HepG2 (cell line): ENCODE data around the gene MEAF6. TPM values are rescaled to one million over a fixed set of nuclear protein-coding genes. Genes with fewer than 3 reads are reported as not detected.

Experiments used
- CEBPZ ChIP-seq: IDR thresholded peaks from 2 replicates; pipeline ENCODE4 v1.6.1; 2012; ENCODE audit warnings: low read length, improper control_type of control experiment
- CREBL2 ChIP-seq: sonication (generic); formaldehyde crosslinking; IDR thresholded peaks from 2 replicates; pipeline ENCODE4 v1.8.1; 2023; ENCODE audit warnings: missing genetic modification reagents, mild to moderate bottlenecking, borderline replicate concordance
- IKZF1 ChIP-seq: fragments of 450-650 bp; IDR thresholded peaks from 2 replicates; pipeline ENCODE4 v1.7.1; 2016
- MEIS2 ChIP-seq: sonication (generic); formaldehyde crosslinking; IDR thresholded peaks from 2 replicates; pipeline ENCODE4 v1.9.0; 2021; ENCODE audit warnings: mild to moderate bottlenecking, missing genetic modification reagents
- PHB2 ChIP-seq: fragments of 450-650 bp; IDR thresholded peaks from 2 replicates; pipeline ENCODE4 v1.6.1; 2018; ENCODE audit not compliant: partially characterized antibody
- PITX1 ChIP-seq: sonication (generic); formaldehyde crosslinking; IDR thresholded peaks from 2 replicates; pipeline ENCODE4 v1.5.1; 2020; ENCODE audit warnings: mild to moderate bottlenecking, missing genetic modification reagents
- TAF15 ChIP-seq: fragments of 200-400 bp; formaldehyde crosslinking; IDR thresholded peaks from one replicate; pipeline ENCODE4 v1.6.1; 2018; ENCODE audit warnings: mild to moderate bottlenecking, low read depth, low read length; ENCODE audit not compliant: poor library complexity, severe bottlenecking
- ZNF407 ChIP-seq: sonication (generic); formaldehyde crosslinking; IDR thresholded peaks from one replicate; pipeline ENCODE4 v1.5.1; 2020; ENCODE audit warnings: mild to moderate bottlenecking, missing genetic modification reagents; ENCODE audit errors: not compliant biosample characterization
- ZNF503 ChIP-seq: sonication (generic); formaldehyde crosslinking; IDR thresholded peaks from 2 replicates; pipeline ENCODE4 v1.4.0; 2020; ENCODE audit warnings: missing genetic modification reagents
- ZNF615 ChIP-seq: sonication (generic); formaldehyde crosslinking; IDR thresholded peaks from 2 replicates; pipeline ENCODE4 v1.5.0; 2020; ENCODE audit warnings: mild to moderate bottlenecking, missing genetic modification reagents, borderline replicate concordance
- ZNF644 ChIP-seq: IDR thresholded peaks from 2 replicates; pipeline ENCODE4 v1.6.1; 2016; ENCODE audit warnings: low read depth
- ZNF704 ChIP-seq: sonication (generic); formaldehyde crosslinking; IDR thresholded peaks from 2 replicates; pipeline ENCODE4 v1.8.1; 2023; ENCODE audit warnings: mild to moderate bottlenecking, inconsistent platforms, moderate library complexity, missing genetic modification reagents, borderline replicate concordance
- ZNF775 ChIP-seq: sonication (generic); formaldehyde crosslinking; IDR thresholded peaks from 2 replicates; pipeline ENCODE4 v1.4.0; 2020; ENCODE audit warnings: missing genetic modification reagents, mild to moderate bottlenecking, moderate library complexity, borderline replicate concordance
- ZSCAN30 ChIP-seq: sonication (generic); formaldehyde crosslinking; IDR thresholded peaks from 2 replicates; pipeline ENCODE4 v1.5.0; 2020; ENCODE audit warnings: mild to moderate bottlenecking, missing genetic modification reagents
- polyA plus RNA-seq, 8 experiments: library from polyadenylated mRNA; depleted of rRNA in 3 of 8; stranded (reverse) in 7 of 8; unstranded in 1 of 8; fragments of >200 nt; fragmentation: Illumina TruSeq in 4 of 8; extraction: Trizol in 4 of 8; gene quantifications; 2 replicates each; pipeline versions ENCODE4 v1.2.1 to v1.2.3, GENCODE V29; 2011 to 2016; ENCODE audit warnings: low read depth in 4 of 8, missing spikeins in 1 of 8, mixed read lengths in 1 of 8; ENCODE audit not compliant: insufficient read depth in 1 of 8
- total RNA-seq, 5 experiments: library from RNA; depleted of rRNA; stranded (reverse); fragments of >200 nt; fragmentation: Illumina TruSeq; extraction: Trizol; gene quantifications; 2 replicates each; pipeline ENCODE4 v1.2.3, GENCODE V29; 2016; ENCODE audit warnings: low read depth in 1 of 5

The MEAF6 gene
- total and polyA plus RNA-seq, 2 of the 13 experiments (the other 11 are each of a cell fraction or from before 2014, with no cell fraction given), result 29.5 to 45.6 TPM

GRCh38 chr1:37474046-37474696, 40.4 kb downstream of the MEAF6 start, which contains the start of gene ZC3H12A (continued):
- TF ChIP-seq ZNF407 (CRISPR knock-in tag), result no peak
- no peak for TF ChIP-seq CREBL2 (CRISPR knock-in tag)
- TF ChIP-seq PITX1 (CRISPR knock-in tag), result no peak
- peak; percentile 76; the same call in 1 of the 2 replicates for TF ChIP-seq MEIS2 (CRISPR knock-in tag)
- TF ChIP-seq ZSCAN30 (CRISPR knock-in tag), result no peak
- TF ChIP-seq TAF15, result peak; percentile 62
- TF ChIP-seq PHB2, result no peak
- no peak for TF ChIP-seq ZNF644 (CRISPR knock-in tag)
- no peak for TF ChIP-seq IKZF1
- no peak for TF ChIP-seq ZNF503 (CRISPR knock-in tag)
- no peak for TF ChIP-seq CEBPZ
- TF ChIP-seq ZNF615 (CRISPR knock-in tag), result no peak
- no peak for TF ChIP-seq ZNF775 (CRISPR knock-in tag)
- TF ChIP-seq ZNF704 (CRISPR knock-in tag), result no peak
